ENCODE results near the gene ATXN1. TPM values are rescaled to one million over a fixed set of nuclear protein-coding genes. Genes with fewer than 3 reads are reported as not detected.

ATXN1 gene
- total RNA-seq, 1 experiment from 2014 or later: 5.6 TPM

- no peaks in the 10 kb centered on the region for H3K79me2 ChIP-seq (ENCODE audit: insufficient read depth, low read length)
- no peak overlapping the region for H2BK5ac ChIP-seq (ENCODE audit: insufficient read length, low read length)
- H3K27ac Mint-ChIP-seq: no peak overlapping the region
- no peaks in the 10 kb centered on the region for H3K23me2 ChIP-seq (ENCODE audit: insufficient read length, low read depth, low read length, poor library complexity, severe bottlenecking)
- peaks cover 28 to 34% of the 10 kb centered on the region in 2 experiments for H3K4me1 Mint-ChIP-seq
- no peak overlapping the region for H2BK15ac ChIP-seq (ENCODE audit: low read depth, low read length)
- TF ChIP-seq CTCF (conservative IDR thresholded peaks at IDR 0.05): no peak
- H2BK120ac ChIP-seq (ENCODE audit: low read depth, low read length, poor library complexity, severe bottlenecking): no peak overlapping the region
- no peaks in the 10 kb centered on the region; the same call in 1 of the 2 replicates for H3K27me3 Mint-ChIP-seq (ENCODE audit: low read depth)
- peaks cover 22 to 29% of the 10 kb centered on the region in 2 experiments for H3K9me3 Mint-ChIP-seq
- H4K5ac ChIP-seq (ENCODE audit: insufficient read length, low read depth, low read length): no peak overlapping the region
- no peak overlapping the region for H4K8ac ChIP-seq (replicated peaks; ENCODE audit: insufficient read length, low read depth, low read length)
- H2AK5ac ChIP-seq (ENCODE audit: insufficient read length, low read length): no peak overlapping the region
- DNase-seq: no peak
- no peaks in the 10 kb centered on the region for H3K27me3 ChIP-seq (ENCODE audit: insufficient read depth, low read length)
- no peak overlapping the region for H3K56ac ChIP-seq (ENCODE audit: insufficient read length, low read depth, low read length)
- peaks cover 8% of the 10 kb centered on the region for H3K9me3 ChIP-seq (ENCODE audit: control insufficient read depth, low read depth, low read length)
- H3T11ph ChIP-seq (ENCODE audit: low read length): no peak overlapping the region
- peaks cover 2% of the 10 kb centered on the region; the same call in 1 of the 2 replicates for H3K4me1 ChIP-seq (ENCODE audit: insufficient read depth, low read length)
- H3K14ac ChIP-seq (ENCODE audit: insufficient read depth, low read length): no peak overlapping the region
- H3K4me3 Mint-ChIP-seq: no peak overlapping the region
- H3K4me2 ChIP-seq (ENCODE audit: insufficient read depth, insufficient read length, low read length): no peak overlapping the region
- no peak overlapping the region for H3K9ac ChIP-seq (ENCODE audit: extremely low read depth, insufficient read length, low read length)
- peaks cover 12 to 32% (median 15%) of the 10 kb centered on the region in 3 experiments for H3K36me3 Mint-ChIP-seq (ENCODE audit: insufficient read depth in 1 of 3, low read depth in 3 of 3)
- no peak overlapping the region for H2AFZ ChIP-seq (ENCODE audit: low read length)
- no peak overlapping the region for H3K23ac ChIP-seq (ENCODE audit: insufficient read length, low read depth, low read length)
- no peak overlapping the region for H3K4ac ChIP-seq (ENCODE audit: low read depth, low read length)
- H3K79me1 ChIP-seq (ENCODE audit: insufficient read depth, low read depth, low read length, poor library complexity, severe bottlenecking): no peaks in the 10 kb centered on the region
- H3K27ac ChIP-seq (ENCODE audit: insufficient read length, low read depth, low read length): no peak overlapping the region
- no peaks in the 10 kb centered on the region for H4K20me1 ChIP-seq (ENCODE audit: control insufficient read depth, insufficient read depth, insufficient read length)
- H4K91ac ChIP-seq (ENCODE audit: insufficient read length, low read depth, low read length): no peak overlapping the region
- H2BK12ac ChIP-seq (ENCODE audit: insufficient read length, low read depth, low read length): no peak overlapping the region
- no peak overlapping the region for H3K18ac ChIP-seq (ENCODE audit: insufficient read length, low read depth, low read length)
- no CpG with 5 or more reads among the region's 6 CpGs for WGBS (ENCODE audit: extremely low coverage, insufficient read length, low lambda C conversion rate)
- H2BK20ac ChIP-seq (ENCODE audit: low read depth, low read length, poor library complexity, severe bottlenecking): no peak overlapping the region
Observed at GRCh38 chr6:16807956-16808355, 46.7 kb upstream of the ATXN1 start.
